WTC11 (cell line): Measurements from ENCODE around the gene OR51T1. TPM values are rescaled to one million over a fixed set of nuclear protein-coding genes. Genes with fewer than 3 reads are reported as not detected.

ENCODE experiments used
- ATAC-seq: fragments of 200-7000 bp; cut with Tn5 transposase; 2 replicates; pipeline ENCODE4 v1.10.0; 2021; ENCODE audit warnings: mild to moderate bottlenecking, moderate library complexity
- CTCF ChIA-PET: fragments of 300-600 bp; sonication (Branson Sonifier 250); formaldehyde crosslinking; loops from one replicate; lab custom pipeline; 2021; ENCODE audit warnings: antibody characterized with exemption; lab: Charles Lee
- POLR2A ChIA-PET: fragments of 350-600 bp; sonication (Branson Sonifier 250); formaldehyde crosslinking; loops from one replicate; lab custom pipeline; 2021; ENCODE audit warnings: antibody characterized with exemption; lab: Charles Lee
- DNase-seq: peaks from one replicate; pipeline ENCODE4 v3.0.0; 2021; ENCODE audit warnings: low spot score
- H3K27ac Mint-ChIP-seq: 2 replicates; pipeline ENCODE4 v1.8.0; 2021; ENCODE audit warnings: mixed read lengths
- H3K27me3 Mint-ChIP-seq: 2 replicates; pipeline ENCODE4 v1.8.0; 2021; ENCODE audit warnings: low read depth, mild to moderate bottlenecking, moderate library complexity, mixed read lengths
- H3K36me3 Mint-ChIP-seq: 2 replicates; pipeline ENCODE4 v1.8.0; 2021; ENCODE audit warnings: mixed read lengths
- H3K4me1 Mint-ChIP-seq: 2 replicates; pipeline ENCODE4 v1.8.0; 2022; ENCODE audit warnings: mixed read lengths
- H3K4me3 Mint-ChIP-seq: 2 replicates; pipeline ENCODE4 v1.8.0; 2021; ENCODE audit warnings: mild to moderate bottlenecking, moderate library complexity, mixed read lengths
- H3K9me3 Mint-ChIP-seq: 2 replicates; pipeline ENCODE4 v1.8.0; 2021; ENCODE audit warnings: mixed read lengths
- ATF1 ChIP-seq: sonication (generic); formaldehyde crosslinking; IDR thresholded peaks from 2 replicates; pipeline ENCODE4 v1.8.1; 2023; ENCODE audit warnings: mild to moderate bottlenecking, moderate library complexity, missing genetic modification reagents
- ATF2 ChIP-seq: sonication (generic); formaldehyde crosslinking; IDR thresholded peaks from 2 replicates; pipeline ENCODE4 v1.8.1; 2022; ENCODE audit warnings: low read depth, missing genetic modification reagents, borderline replicate concordance
- CBFB ChIP-seq: sonication (generic); formaldehyde crosslinking; IDR thresholded peaks from 2 replicates; pipeline ENCODE4 v1.8.1; 2022; ENCODE audit warnings: mild to moderate bottlenecking, low read depth, missing genetic modification reagents
- CDX4 ChIP-seq: fragments of 250-450 bp; sonication (Bioruptor Pico); IDR thresholded peaks from 2 replicates; pipeline ENCODE4 v1.9.0; 2021; ENCODE audit warnings: moderate library complexity, mild to moderate bottlenecking, inconsistent platforms, borderline replicate concordance
- E2F4 ChIP-seq: sonication (generic); formaldehyde crosslinking; IDR thresholded peaks from 2 replicates; pipeline ENCODE4 v1.8.1; 2022; ENCODE audit warnings: low read depth, mild to moderate bottlenecking, moderate library complexity, missing genetic modification reagents, borderline replicate concordance
- EMX1 ChIP-seq: fragments of 250-450 bp; sonication (Bioruptor Pico); IDR thresholded peaks from 2 replicates; pipeline ENCODE4 v1.8.0; 2021; ENCODE audit warnings: mild to moderate bottlenecking
- MAX ChIP-seq: sonication (generic); formaldehyde crosslinking; IDR thresholded peaks from 2 replicates; pipeline ENCODE4 v1.8.0; 2022; ENCODE audit warnings: mild to moderate bottlenecking, missing genetic modification reagents
- NFATC4 ChIP-seq: fragments of 250-450 bp; sonication (Bioruptor Pico); IDR thresholded peaks from 2 replicates; pipeline ENCODE4 v1.9.0; 2021; ENCODE audit warnings: mild to moderate bottlenecking
- RELA ChIP-seq: sonication (generic); formaldehyde crosslinking; IDR thresholded peaks from 2 replicates; pipeline ENCODE4 v1.8.1; 2022; ENCODE audit warnings: missing genetic modification reagents, mild to moderate bottlenecking, borderline replicate concordance
- SMAD3 ChIP-seq: sonication (generic); formaldehyde crosslinking; IDR thresholded peaks from 2 replicates; pipeline ENCODE4 v1.8.0; 2022; ENCODE audit warnings: missing genetic modification reagents, mild to moderate bottlenecking, borderline replicate concordance
- SMAD4 ChIP-seq: sonication (generic); formaldehyde crosslinking; IDR thresholded peaks from 2 replicates; pipeline ENCODE4 v1.8.0; 2022; ENCODE audit warnings: mild to moderate bottlenecking, missing genetic modification reagents
- SOX15 ChIP-seq: fragments of 250-450 bp; sonication (Bioruptor Pico); IDR thresholded peaks from 2 replicates; pipeline ENCODE4 v1.9.0; 2021; ENCODE audit warnings: mild to moderate bottlenecking
- TEAD4 ChIP-seq: sonication (generic); formaldehyde crosslinking; IDR thresholded peaks from 2 replicates; pipeline ENCODE4 v1.8.0; 2022; ENCODE audit warnings: mild to moderate bottlenecking, missing genetic modification reagents
- USF1 ChIP-seq: sonication (generic); formaldehyde crosslinking; IDR thresholded peaks from 2 replicates; pipeline ENCODE4 v1.8.0; 2022; ENCODE audit warnings: mild to moderate bottlenecking, missing genetic modification reagents
- USF2 ChIP-seq: sonication (generic); formaldehyde crosslinking; IDR thresholded peaks from 2 replicates; pipeline ENCODE4 v1.8.1; 2023; ENCODE audit warnings: mild to moderate bottlenecking, missing genetic modification reagents, moderate library complexity
- ZMAT4 ChIP-seq: fragments of 250-450 bp; sonication (Bioruptor Pico); IDR thresholded peaks from 2 replicates; pipeline ENCODE4 v1.9.0; 2021; ENCODE audit warnings: mild to moderate bottlenecking
- ZNF138 ChIP-seq: sonication (generic); formaldehyde crosslinking; conservative IDR thresholded peaks from 2 replicates; pipeline ENCODE4 v1.8.1; 2022; ENCODE audit warnings: mild to moderate bottlenecking, moderate library complexity, missing genetic modification reagents
- ZNF281 ChIP-seq: sonication (generic); formaldehyde crosslinking; IDR thresholded peaks from 2 replicates; pipeline ENCODE4 v1.8.0; 2023; ENCODE audit warnings: mild to moderate bottlenecking, missing genetic modification reagents
- ZNF317 ChIP-seq: sonication (generic); formaldehyde crosslinking; IDR thresholded peaks from 2 replicates; pipeline ENCODE4 v1.8.1; 2023; ENCODE audit warnings: low read depth, mild to moderate bottlenecking, moderate library complexity, missing genetic modification reagents, borderline replicate concordance
- ZNF423 ChIP-seq: fragments of 250-450 bp; sonication (Bioruptor Pico); IDR thresholded peaks from 2 replicates; pipeline ENCODE4 v2.1.2; 2022; ENCODE audit warnings: mild to moderate bottlenecking, moderate library complexity
- total RNA-seq: library from RNA; stranded (reverse); gene quantifications from 3 replicates; pipeline ENCODE4 v1.2.3, GENCODE V29; 2021

The OR51T1 gene
- total RNA-seq, 1 experiment from 2014 or later, result not detected

- H3K4me3 Mint-ChIP-seq, result no peak within 1 kb of the TSS
- TF ChIP-seq SMAD4 (no peak), USF1 (CRISPR knock-in tag) (no peak), SMAD3 (CRISPR knock-in tag) (no peak), ATF1 (CRISPR knock-in tag) (no peak), SOX15 (CRISPR knock-in tag) (no peak), RELA (CRISPR knock-in tag) (no peak), ZMAT4 (CRISPR knock-in tag) (no peak), ZNF423 (no peak), TEAD4 (CRISPR knock-in tag) (no peak), ZNF138 (CRISPR knock-in tag) (no peak), E2F4 (CRISPR knock-in tag) (no peak), MAX (no peak), ZNF317 (CRISPR knock-in tag) (no peak), CDX4 (CRISPR knock-in tag) (no peak)
- ATAC-seq, result no peak
- ChIA-PET CTCF (no interaction called here), POLR2A (no interaction called here)
- H3K27me3 Mint-ChIP-seq, result no peaks in the 10 kb centered on the region; the same call in 1 of the 2 replicates
- H3K36me3 Mint-ChIP-seq, result no peaks in the 10 kb centered on the region
- DNase-seq, result no peak
- H3K27ac Mint-ChIP-seq, result no peak within 1 kb of the TSS
- peaks cover under 1% of the 10 kb centered on the region for H3K4me1 Mint-ChIP-seq
- H3K9me3 Mint-ChIP-seq, result peaks cover 6% of the 10 kb centered on the region
These were observed 21.8 kb downstream of the OR51T1 start, which contains the start of gene OR51A7 for GRCh38 chr11:4903484-4903883. Gene OR51A7, plus strand, starts transcription at chr11:4903783. Its CDS starts 3,587 bp downstream, at chr11:4907370.

- Mint-ChIP-seq H3K9me3 (no peaks in the 10 kb centered on the region), H3K27me3 (no peaks in the 10 kb centered on the region), H3K4me3 (no peak overlapping the region), H3K36me3 (no peaks in the 10 kb centered on the region), H3K4me1 (no peaks in the 10 kb centered on the region), H3K27ac (no peak overlapping the region)
- ChIA-PET CTCF (no interaction called here), POLR2A (interaction anchor here (0.6 kb wide), 1 partner anchor 100 kb away, joined by 8 read pairs; no protein-coding TSS in a partner anchor)
- TF ChIP-seq NFATC4 (CRISPR knock-in tag), result no peak
- DNase-seq (no peak), ATAC-seq (no peak)
These were observed 34.9 kb downstream of the OR51T1 start for GRCh38 chr11:4916581-4916980.

GRCh38 chr11:4919250-4919649 is 37.5 kb downstream of the OR51T1 start, which contains the start of gene OR51G2:
Gene OR51G2, minus strand, starts transcription at chr11:4919350. Its CDS starts 3,687 bp downstream, at chr11:4915663.
- DNase-seq, result no peak

More at GRCh38 chr11:4919250-4919649, 37.5 kb downstream of the OR51T1 start, which contains the start of gene OR51G2:
- CTCF ChIA-PET, result no interaction called here
- Mint-ChIP-seq H3K27me3 (no peaks in the 10 kb centered on the region), H3K4me3 (no peak within 1 kb of the TSS), H3K4me1 (no peaks in the 10 kb centered on the region), H3K36me3 (no peaks in the 10 kb centered on the region), H3K27ac (no peak within 1 kb of the TSS)
- POLR2A ChIA-PET, result no interaction called here
- ATAC-seq, result no peak
- TF ChIP-seq ATF2 (no peak), ZNF317 (CRISPR knock-in tag) (no peak), EMX1 (CRISPR knock-in tag) (no peak), ZNF281 (CRISPR knock-in tag) (no peak), SMAD4 (no peak), ZNF423 (no peak), CBFB (CRISPR knock-in tag) (no peak), USF2 (CRISPR knock-in tag) (no peak)
- TF ChIP-seq, all 79 proteins: peak for 0
- no peaks in the 10 kb centered on the region for H3K9me3 Mint-ChIP-seq
